NCI-H146 (cell line): Measurements from ENCODE around the gene STRIP1.
"Not testable (repeated sequence)": the region's sequence is repeated elsewhere in the genome, so short reads cannot be mapped to it uniquely, and the experiment has no call there.

Source experiments
- DNase-seq: peaks from one replicate; lab custom pipeline; 2025; lab: John Stamatoyannopoulos, UW

Gene STRIP1

GRCh38 chr1:110011527-110012041 is 22.8 kb upstream of the STRIP1 start:
- DNase-seq = peak; percentile 4

GRCh38 chr1:110012100-110012780 is 22.2 kb upstream of the STRIP1 start:
- DNase-seq = no peak

- no peak for DNase-seq
Observed at GRCh38 chr1:110017792-110018191, 16.6 kb upstream of the STRIP1 start.

GRCh38 chr1:110018396-110018795 is 16.0 kb upstream of the STRIP1 start:
- DNase-seq = no peak

- DNase-seq = no peak
Observed at GRCh38 chr1:110019770-110020169, 14.7 kb upstream of the STRIP1 start.

- DNase-seq = no peak
Observed at GRCh38 chr1:110021285-110021684, 13.1 kb upstream of the STRIP1 start.

GRCh38 chr1:110024613-110025012 is 9.8 kb upstream of the STRIP1 start:
- no peak for DNase-seq

- not testable (repeated sequence) for DNase-seq
Observed at GRCh38 chr1:110030687-110031086, 3.7 kb upstream of the STRIP1 start.

- no peak for DNase-seq
Observed at GRCh38 chr1:110032327-110032726, 2.1 kb upstream of the STRIP1 start.

GRCh38 chr1:110033421-110033820 is 1.0 kb upstream of the STRIP1 start:
- no peak for DNase-seq

- no peak for DNase-seq
Observed at GRCh38 chr1:110034040-110034450, 379 bp upstream of the STRIP1 start.

GRCh38 chr1:110035236-110035752 is 870 bp downstream of the STRIP1 start:
- peak; percentile 56 for DNase-seq

GRCh38 chr1:110038271-110038670 is 3.8 kb downstream of the STRIP1 start:
- DNase-seq = no peak

- no peak for DNase-seq
Observed at GRCh38 chr1:110039641-110040040, 5.2 kb downstream of the STRIP1 start.

GRCh38 chr1:110040548-110040947 is 6.1 kb downstream of the STRIP1 start:
- DNase-seq = no peak

GRCh38 chr1:110043016-110043415 is 8.6 kb downstream of the STRIP1 start:
- DNase-seq = no peak

GRCh38 chr1:110047463-110047862 is 13.0 kb downstream of the STRIP1 start:
- no peak for DNase-seq

- no peak for DNase-seq
Observed at GRCh38 chr1:110048240-110048639, 13.8 kb downstream of the STRIP1 start.

GRCh38 chr1:110048923-110049601 is 14.6 kb downstream of the STRIP1 start:
- no peak for DNase-seq

- no peak for DNase-seq
Observed at GRCh38 chr1:110049801-110050601, 15.6 kb downstream of the STRIP1 start.

GRCh38 chr1:110050602-110051261 is 16.3 kb downstream of the STRIP1 start:
- no peak for DNase-seq

GRCh38 chr1:110051262-110051648 is 16.8 kb downstream of the STRIP1 start:
- no peak for DNase-seq
